GM23338 (cell line): Measurements from ENCODE around the gene NR3C1. TPM values are rescaled to one million over a fixed set of nuclear protein-coding genes. Genes with fewer than 3 reads are reported as not detected.

Source experiments
- ATAC-seq: fragments of 200-7000 bp; cut with Tn5 transposase; 3 replicates; pipeline ENCODE4 v1.9.1; 2020
- DNase-seq: peaks from one replicate; pipeline ENCODE4 v3.0.0-alpha.2; 2015; ENCODE audit warnings: low spot score
- H2AFZ ChIP-seq: fragments of 200-600 bp; sonication (generic); 2 replicates; pipeline ENCODE4 v1.8.0; 2016; ENCODE audit warnings: antibody characterized with exemption, mild to moderate bottlenecking, moderate library complexity
- H3F3A ChIP-seq: fragments of 200-600 bp; sonication (generic); replicated peaks from 2 replicates; pipeline ENCODE4 v1.8.0; 2017; ENCODE audit warnings: antibody characterized with exemption, mixed run types, low read depth
- H3K27ac ChIP-seq: fragments of 200-600 bp; sonication (generic); 2 replicates; pipeline ENCODE4 v1.6.1; 2016; ENCODE audit warnings: low read depth
- H3K27me3 ChIP-seq: fragments of 200-600 bp; sonication (generic); 2 replicates; pipeline ENCODE4 v1.8.0; 2016; ENCODE audit warnings: mild to moderate bottlenecking, mixed run types, moderate library complexity; ENCODE audit not compliant: insufficient read depth
- H3K36me3 ChIP-seq: fragments of 200-600 bp; sonication (generic); 2 replicates; pipeline ENCODE4 v1.8.0; 2016; ENCODE audit warnings: mild to moderate bottlenecking; ENCODE audit not compliant: insufficient read depth
- H3K4me1 ChIP-seq: fragments of 200-600 bp; sonication (generic); 2 replicates; pipeline ENCODE4 v1.8.0; 2016; ENCODE audit warnings: mild to moderate bottlenecking, moderate library complexity; ENCODE audit not compliant: insufficient read depth
- H3K4me2 ChIP-seq: fragments of 200-600 bp; sonication (generic); 2 replicates; pipeline ENCODE4 v1.7.1; 2017; ENCODE audit warnings: mixed run types
- H3K4me3 ChIP-seq: fragments of 200-600 bp; sonication (generic); 2 replicates; pipeline ENCODE4 v1.6.1; 2016; ENCODE audit warnings: mixed run types
- H3K79me2 ChIP-seq: fragments of 200-600 bp; sonication (generic); replicated peaks from 2 replicates; pipeline ENCODE4 v1.8.0; 2017; ENCODE audit warnings: mild to moderate bottlenecking; ENCODE audit not compliant: insufficient read depth
- H3K9me2 ChIP-seq: fragments of 200-600 bp; sonication (generic); 2 replicates; pipeline ENCODE4 v1.8.0; 2017; ENCODE audit not compliant: insufficient read depth
- H4K20me1 ChIP-seq: fragments of 200-600 bp; sonication (generic); replicated peaks from 2 replicates; pipeline ENCODE4 v1.8.0; 2017; ENCODE audit warnings: mild to moderate bottlenecking; ENCODE audit not compliant: insufficient read depth
- H3K27ac Mint-ChIP-seq: 2 replicates; pipeline ENCODE4 v1.8.0; 2020; ENCODE audit warnings: inconsistent platforms, mild to moderate bottlenecking, moderate library complexity, mixed read lengths
- H3K27me3 Mint-ChIP-seq: 3 replicates; pipeline ENCODE4 v1.8.0; 2022; ENCODE audit warnings: low read depth, mild to moderate bottlenecking, moderate library complexity, mixed read lengths, inconsistent platforms; ENCODE audit not compliant: insufficient read depth, poor library complexity
- H3K36me3 Mint-ChIP-seq: 3 replicates; pipeline ENCODE4 v1.8.0; 2021; ENCODE audit warnings: low read depth, mild to moderate bottlenecking, inconsistent platforms, moderate library complexity, mixed read lengths
- H3K4me1 Mint-ChIP-seq: 3 replicates; pipeline ENCODE4 v1.8.0; 2020; ENCODE audit warnings: mild to moderate bottlenecking, inconsistent platforms, mixed read lengths
- H3K4me3 Mint-ChIP-seq: 3 replicates; pipeline ENCODE4 v1.8.0; 2021; ENCODE audit warnings: moderate library complexity, mild to moderate bottlenecking, inconsistent platforms, mixed read lengths
- H3K9me3 Mint-ChIP-seq: 3 replicates; pipeline ENCODE4 v1.8.0; 2020; ENCODE audit warnings: moderate library complexity, mild to moderate bottlenecking, inconsistent platforms, mixed read lengths
- EZH2 ChIP-seq: fragments of 200-600 bp; sonication (generic); IDR thresholded peaks from one replicate; pipeline ENCODE4 v1.8.0; 2017; ENCODE audit warnings: antibody characterized with exemption, mild to moderate bottlenecking, low read depth; ENCODE audit not compliant: unreplicated experiment
- EZH2phosphoT487 ChIP-seq: fragments of 200-600 bp; sonication (generic); IDR thresholded peaks from one replicate; pipeline ENCODE4 v1.8.1; 2018; ENCODE audit warnings: antibody characterized with exemption; ENCODE audit not compliant: unreplicated experiment
- POLR2AphosphoS5 ChIP-seq: IDR thresholded peaks from 2 replicates; pipeline ENCODE4 v1.6.1; 2016; ENCODE audit warnings: antibody characterized with exemption, low read depth
- STAT1 ChIP-seq: IDR thresholded peaks from one replicate; pipeline ENCODE4 v1.6.1; 2016; ENCODE audit warnings: antibody characterized with exemption; ENCODE audit not compliant: unreplicated experiment
- ZNF331 ChIP-seq: fragments of 250-450 bp; sonication (Bioruptor Pico); IDR thresholded peaks from 2 replicates; pipeline ENCODE4 v1.5.0; 2020; ENCODE audit warnings: low read depth, mild to moderate bottlenecking, moderate library complexity
- polyA plus RNA-seq: library from polyadenylated mRNA; unstranded; fragments of >200 nt; fragmentation: Nextera tagmentation; extraction: Ambion mirVana; gene quantifications from 2 replicates; pipeline ENCODE4 v1.2.1, GENCODE V29; 2016
- total RNA-seq: library from RNA; depleted of rRNA; stranded (reverse); fragments of >200 nt; shearing (Covaris generic); gene quantifications from 2 replicates; pipeline ENCODE4 v1.2.3, GENCODE V29; 2014
- TF ChIP-seq, protein P1 (sequence below): IDR thresholded peaks from one replicate; pipeline ENCODE4 v1.6.1; 2018; ENCODE audit warnings: antibody characterized with exemption; ENCODE audit not compliant: unreplicated experiment
- TF ChIP-seq, protein P2 (sequence below): IDR thresholded peaks from 2 replicates; pipeline ENCODE4 v1.6.1; 2016; ENCODE audit warnings: antibody characterized with exemption
- TF ChIP-seq, protein P3 (sequence below): fragments of 250-450 bp; sonication (Bioruptor Pico); IDR thresholded peaks from 2 replicates; pipeline ENCODE4 v1.5.0; 2020; ENCODE audit warnings: mild to moderate bottlenecking, moderate library complexity

Gene NR3C1
- total and polyA plus RNA-seq, 2 experiments from 2014 or later: 1.2 to 4.6 TPM

DNA sequence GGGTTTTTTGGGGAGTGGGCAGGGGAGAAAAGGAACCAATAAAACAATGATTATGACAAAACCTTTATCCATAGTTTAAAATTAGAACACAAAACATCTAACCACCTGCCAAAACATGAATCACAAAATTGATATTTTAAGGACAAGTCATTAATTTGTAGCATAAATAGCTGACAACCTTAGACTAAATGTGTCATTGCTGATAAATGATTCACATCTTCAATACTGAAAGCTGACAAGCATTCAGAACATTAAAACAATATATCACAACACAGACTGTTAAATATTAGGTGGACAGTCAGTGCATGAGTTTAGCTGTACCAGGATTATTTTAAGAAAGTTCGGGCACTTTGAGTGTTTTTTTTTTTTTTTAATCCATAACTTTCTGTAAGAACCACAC is 71.5 kb downstream of the NR3C1 start (continued):
- no peak for TF ChIP-seq EZH2phosphoT487
- TF ChIP-seq, protein P1, sequence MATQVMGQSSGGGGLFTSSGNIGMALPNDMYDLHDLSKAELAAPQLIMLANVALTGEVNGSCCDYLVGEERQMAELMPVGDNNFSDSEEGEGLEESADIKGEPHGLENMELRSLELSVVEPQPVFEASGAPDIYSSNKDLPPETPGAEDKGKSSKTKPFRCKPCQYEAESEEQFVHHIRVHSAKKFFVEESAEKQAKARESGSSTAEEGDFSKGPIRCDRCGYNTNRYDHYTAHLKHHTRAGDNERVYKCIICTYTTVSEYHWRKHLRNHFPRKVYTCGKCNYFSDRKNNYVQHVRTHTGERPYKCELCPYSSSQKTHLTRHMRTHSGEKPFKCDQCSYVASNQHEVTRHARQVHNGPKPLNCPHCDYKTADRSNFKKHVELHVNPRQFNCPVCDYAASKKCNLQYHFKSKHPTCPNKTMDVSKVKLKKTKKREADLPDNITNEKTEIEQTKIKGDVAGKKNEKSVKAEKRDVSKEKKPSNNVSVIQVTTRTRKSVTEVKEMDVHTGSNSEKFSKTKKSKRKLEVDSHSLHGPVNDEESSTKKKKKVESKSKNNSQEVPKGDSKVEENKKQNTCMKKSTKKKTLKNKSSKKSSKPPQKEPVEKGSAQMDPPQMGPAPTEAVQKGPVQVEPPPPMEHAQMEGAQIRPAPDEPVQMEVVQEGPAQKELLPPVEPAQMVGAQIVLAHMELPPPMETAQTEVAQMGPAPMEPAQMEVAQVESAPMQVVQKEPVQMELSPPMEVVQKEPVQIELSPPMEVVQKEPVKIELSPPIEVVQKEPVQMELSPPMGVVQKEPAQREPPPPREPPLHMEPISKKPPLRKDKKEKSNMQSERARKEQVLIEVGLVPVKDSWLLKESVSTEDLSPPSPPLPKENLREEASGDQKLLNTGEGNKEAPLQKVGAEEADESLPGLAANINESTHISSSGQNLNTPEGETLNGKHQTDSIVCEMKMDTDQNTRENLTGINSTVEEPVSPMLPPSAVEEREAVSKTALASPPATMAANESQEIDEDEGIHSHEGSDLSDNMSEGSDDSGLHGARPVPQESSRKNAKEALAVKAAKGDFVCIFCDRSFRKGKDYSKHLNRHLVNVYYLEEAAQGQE: no peak
- no peak for TF ChIP-seq ZNF331 (CRISPR knock-in tag)
- TF ChIP-seq, protein P2, sequence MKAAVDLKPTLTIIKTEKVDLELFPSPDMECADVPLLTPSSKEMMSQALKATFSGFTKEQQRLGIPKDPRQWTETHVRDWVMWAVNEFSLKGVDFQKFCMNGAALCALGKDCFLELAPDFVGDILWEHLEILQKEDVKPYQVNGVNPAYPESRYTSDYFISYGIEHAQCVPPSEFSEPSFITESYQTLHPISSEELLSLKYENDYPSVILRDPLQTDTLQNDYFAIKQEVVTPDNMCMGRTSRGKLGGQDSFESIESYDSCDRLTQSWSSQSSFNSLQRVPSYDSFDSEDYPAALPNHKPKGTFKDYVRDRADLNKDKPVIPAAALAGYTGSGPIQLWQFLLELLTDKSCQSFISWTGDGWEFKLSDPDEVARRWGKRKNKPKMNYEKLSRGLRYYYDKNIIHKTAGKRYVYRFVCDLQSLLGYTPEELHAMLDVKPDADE: no peak
- no peak for TF ChIP-seq EZH2

DNA sequence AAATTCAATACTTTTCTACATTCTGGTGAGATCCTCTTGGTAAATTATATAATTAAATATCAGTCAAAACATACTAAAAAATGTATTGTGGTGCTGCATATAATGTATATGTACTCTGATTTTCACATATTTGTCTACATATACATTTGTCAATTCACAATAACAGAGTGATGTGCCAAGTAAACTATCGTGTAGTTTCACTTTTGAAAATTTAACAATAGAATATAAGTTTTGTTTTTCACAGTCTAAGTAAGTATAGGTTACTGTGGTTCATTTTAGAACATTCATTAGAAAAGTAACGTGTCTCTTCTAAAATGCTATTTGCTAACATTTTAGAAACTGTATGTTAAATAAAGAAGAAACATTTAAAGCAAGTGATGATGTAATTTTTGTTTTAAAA is 73.6 kb downstream of the NR3C1 start:
- Histone ChIP-seq H3K4me2 (no peak overlapping the region), H3K79me2 (no peaks in the 10 kb centered on the region), H3K4me3 (no peak overlapping the region), H2AFZ (no peak overlapping the region), H3K4me1 (no peaks in the 10 kb centered on the region), H3K27me3 (no peaks in the 10 kb centered on the region), H4K20me1 (no peaks in the 10 kb centered on the region), H3K36me3 (no peaks in the 10 kb centered on the region), H3K9me2 (peaks cover 3% of the 10 kb centered on the region; the same call in 1 of the 2 replicates), H3K27ac (no peak overlapping the region), H3F3A (no peaks in the 10 kb centered on the region)
- no peaks in the 10 kb centered on the region for H3K4me1 Mint-ChIP-seq
- TF ChIP-seq EZH2: no peak
- no peak for TF ChIP-seq POLR2AphosphoS5
- no peak for TF ChIP-seq STAT1
- TF ChIP-seq, protein P3, sequence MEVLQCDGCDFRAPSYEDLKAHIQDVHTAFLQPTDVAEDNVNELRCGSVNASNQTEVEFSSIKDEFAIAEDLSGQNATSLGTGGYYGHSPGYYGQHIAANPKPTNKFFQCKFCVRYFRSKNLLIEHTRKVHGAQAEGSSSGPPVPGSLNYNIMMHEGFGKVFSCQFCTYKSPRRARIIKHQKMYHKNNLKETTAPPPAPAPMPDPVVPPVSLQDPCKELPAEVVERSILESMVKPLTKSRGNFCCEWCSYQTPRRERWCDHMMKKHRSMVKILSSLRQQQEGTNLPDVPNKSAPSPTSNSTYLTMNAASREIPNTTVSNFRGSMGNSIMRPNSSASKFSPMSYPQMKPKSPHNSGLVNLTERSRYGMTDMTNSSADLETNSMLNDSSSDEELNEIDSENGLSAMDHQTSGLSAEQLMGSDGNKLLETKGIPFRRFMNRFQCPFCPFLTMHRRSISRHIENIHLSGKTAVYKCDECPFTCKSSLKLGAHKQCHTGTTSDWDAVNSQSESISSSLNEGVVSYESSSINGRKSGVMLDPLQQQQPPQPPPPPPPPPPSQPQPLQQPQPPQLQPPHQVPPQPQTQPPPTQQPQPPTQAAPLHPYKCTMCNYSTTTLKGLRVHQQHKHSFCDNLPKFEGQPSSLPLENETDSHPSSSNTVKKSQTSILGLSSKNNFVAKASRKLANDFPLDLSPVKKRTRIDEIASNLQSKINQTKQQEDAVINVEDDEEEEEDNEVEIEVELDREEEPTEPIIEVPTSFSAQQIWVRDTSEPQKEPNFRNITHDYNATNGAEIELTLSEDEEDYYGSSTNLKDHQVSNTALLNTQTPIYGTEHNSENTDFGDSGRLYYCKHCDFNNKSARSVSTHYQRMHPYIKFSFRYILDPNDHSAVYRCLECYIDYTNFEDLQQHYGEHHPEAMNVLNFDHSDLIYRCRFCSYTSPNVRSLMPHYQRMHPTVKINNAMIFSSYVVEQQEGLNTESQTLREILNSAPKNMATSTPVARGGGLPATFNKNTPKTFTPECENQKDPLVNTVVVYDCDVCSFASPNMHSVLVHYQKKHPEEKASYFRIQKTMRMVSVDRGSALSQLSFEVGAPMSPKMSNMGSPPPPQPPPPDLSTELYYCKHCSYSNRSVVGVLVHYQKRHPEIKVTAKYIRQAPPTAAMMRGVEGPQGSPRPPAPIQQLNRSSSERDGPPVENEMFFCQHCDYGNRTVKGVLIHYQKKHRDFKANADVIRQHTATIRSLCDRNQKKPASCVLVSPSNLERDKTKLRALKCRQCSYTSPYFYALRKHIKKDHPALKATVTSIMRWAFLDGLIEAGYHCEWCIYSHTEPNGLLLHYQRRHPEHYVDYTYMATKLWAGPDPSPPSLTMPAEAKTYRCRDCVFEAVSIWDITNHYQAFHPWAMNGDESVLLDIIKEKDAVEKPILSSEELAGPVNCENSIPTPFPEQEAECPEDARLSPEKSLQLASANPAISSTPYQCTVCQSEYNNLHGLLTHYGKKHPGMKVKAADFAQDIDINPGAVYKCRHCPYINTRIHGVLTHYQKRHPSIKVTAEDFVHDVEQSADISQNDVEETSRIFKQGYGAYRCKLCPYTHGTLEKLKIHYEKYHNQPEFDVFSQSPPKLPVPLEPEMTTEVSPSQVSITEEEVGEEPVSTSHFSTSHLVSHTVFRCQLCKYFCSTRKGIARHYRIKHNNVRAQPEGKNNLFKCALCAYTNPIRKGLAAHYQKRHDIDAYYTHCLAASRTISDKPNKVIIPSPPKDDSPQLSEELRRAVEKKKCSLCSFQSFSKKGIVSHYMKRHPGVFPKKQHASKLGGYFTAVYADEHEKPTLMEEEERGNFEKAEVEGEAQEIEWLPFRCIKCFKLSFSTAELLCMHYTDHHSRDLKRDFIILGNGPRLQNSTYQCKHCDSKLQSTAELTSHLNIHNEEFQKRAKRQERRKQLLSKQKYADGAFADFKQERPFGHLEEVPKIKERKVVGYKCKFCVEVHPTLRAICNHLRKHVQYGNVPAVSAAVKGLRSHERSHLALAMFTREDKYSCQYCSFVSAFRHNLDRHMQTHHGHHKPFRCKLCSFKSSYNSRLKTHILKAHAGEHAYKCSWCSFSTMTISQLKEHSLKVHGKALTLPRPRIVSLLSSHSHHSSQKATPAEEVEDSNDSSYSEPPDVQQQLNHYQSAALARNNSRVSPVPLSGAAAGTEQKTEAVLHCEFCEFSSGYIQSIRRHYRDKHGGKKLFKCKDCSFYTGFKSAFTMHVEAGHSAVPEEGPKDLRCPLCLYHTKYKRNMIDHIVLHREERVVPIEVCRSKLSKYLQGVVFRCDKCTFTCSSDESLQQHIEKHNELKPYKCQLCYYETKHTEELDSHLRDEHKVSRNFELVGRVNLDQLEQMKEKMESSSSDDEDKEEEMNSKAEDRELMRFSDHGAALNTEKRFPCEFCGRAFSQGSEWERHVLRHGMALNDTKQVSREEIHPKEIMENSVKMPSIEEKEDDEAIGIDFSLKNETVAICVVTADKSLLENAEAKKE (CRISPR knock-in tag): no peak
- peaks cover 14% of the 10 kb centered on the region for H3K9me3 Mint-ChIP-seq
- H3K27me3 Mint-ChIP-seq: no peaks in the 10 kb centered on the region
- ATAC-seq: no peak
- no peak for DNase-seq
- peaks cover 21% of the 10 kb centered on the region for H3K36me3 Mint-ChIP-seq
- H3K4me3 Mint-ChIP-seq: no peak overlapping the region
- no peak overlapping the region for H3K27ac Mint-ChIP-seq
